HG03066 (cell line): ENCODE data around the gene MOB1B.
"Not testable (repeated sequence)": the region's sequence is repeated elsewhere in the genome, so short reads cannot be mapped to it uniquely, and the experiment has no call there.

Experiments used
- ATAC-seq: cut with Tn5 transposase; IDR thresholded peaks from one replicate; pipeline ENCODE4 v1.9.1; 2021; ENCODE audit warnings: low read depth; ENCODE audit not compliant: unreplicated experiment

MOB1B gene

DNA sequence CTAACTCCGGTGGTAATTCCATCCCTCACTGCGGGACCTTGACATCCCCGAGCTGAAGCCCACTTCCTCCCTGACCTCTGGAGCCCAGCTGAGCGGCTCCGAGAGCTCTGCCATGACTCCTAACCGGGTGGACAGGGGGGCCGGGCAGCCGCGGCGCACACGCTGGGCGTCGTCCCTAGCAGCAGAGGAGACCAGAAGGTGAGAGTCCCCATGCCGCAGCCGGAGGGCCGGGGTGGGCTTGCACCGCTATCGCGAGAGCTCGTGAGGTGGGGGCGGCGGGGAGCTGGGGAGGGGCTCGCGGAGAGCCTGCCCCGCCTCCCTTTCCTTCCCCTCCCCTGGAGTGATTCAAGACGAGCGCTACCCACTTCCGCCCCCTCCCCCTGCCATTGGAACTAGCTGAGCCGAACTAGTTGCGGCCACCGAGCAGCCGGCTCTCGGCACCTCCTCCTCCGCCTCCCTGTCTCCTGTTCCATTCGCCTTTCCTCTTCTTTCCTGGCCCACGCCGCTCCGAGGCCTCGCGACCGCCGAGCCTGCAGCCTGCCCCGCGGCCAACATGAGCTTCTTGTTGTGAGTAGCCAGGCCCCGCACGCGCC, at the start of gene MOB1B:
Gene MOB1B (plus strand): TSS at position 386 of the 593 bp plus-strand sequence. CDS start 168 bp downstream, at position 554.
- ATAC-seq = peak; percentile 94

DNA sequence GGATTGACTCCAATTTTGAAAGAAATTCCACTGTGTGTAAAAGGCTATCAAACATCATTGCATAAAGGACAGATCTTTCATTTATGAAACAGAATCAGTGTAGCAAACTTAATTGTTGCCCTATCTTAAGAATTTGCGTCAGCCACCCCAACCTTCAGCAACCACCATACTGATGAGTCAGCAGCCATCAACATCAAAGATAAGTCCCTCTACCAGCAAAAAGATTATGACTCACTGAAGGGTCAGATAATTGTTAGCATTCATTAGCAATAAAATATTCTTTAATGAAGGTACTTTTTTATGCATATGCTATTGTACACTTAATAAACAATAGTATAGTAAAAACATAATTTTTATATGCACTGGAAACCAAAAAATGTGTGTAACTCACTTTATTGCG, 46.7 kb upstream of the MOB1B start:
- ATAC-seq = no peak

DNA sequence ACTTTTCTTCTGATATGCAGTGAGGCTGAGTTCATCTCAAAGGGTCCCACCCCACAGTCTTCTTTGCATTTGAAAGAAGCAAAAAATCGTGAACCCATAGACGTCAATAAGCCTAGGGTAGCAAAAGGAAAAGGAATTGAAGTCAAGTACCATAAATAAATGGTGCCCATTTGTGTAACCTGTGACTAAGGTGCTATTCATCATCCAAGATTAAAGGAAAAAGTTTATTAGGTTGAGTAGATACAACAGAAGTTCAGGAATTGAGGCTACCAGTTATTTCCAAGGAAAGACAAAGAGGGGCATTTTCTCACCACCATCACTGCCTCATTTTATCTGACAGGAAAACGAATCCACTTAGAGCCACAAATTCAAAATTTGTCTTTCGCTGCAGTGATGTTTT, 43.7 kb upstream of the MOB1B start:
- no peak for ATAC-seq

DNA sequence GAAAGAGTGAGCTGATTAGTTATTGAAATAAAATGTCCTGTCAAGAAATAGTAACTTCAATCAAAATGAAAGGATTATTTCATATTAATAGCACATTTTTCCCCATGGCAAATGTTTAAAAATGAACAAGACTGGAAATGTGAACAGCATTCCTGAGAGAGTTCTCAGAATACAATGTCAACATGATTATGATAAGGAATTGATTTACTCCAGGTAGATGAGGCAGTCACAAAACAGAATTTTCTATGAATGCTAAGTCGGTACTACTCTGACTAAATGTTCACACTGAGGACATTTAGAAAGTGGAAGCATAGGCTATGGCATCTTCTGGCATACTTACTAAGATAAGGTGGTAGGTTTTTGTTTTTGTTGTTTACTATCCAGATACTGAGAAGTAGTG, 43.1 kb upstream of the MOB1B start:
- no peak for ATAC-seq

DNA sequence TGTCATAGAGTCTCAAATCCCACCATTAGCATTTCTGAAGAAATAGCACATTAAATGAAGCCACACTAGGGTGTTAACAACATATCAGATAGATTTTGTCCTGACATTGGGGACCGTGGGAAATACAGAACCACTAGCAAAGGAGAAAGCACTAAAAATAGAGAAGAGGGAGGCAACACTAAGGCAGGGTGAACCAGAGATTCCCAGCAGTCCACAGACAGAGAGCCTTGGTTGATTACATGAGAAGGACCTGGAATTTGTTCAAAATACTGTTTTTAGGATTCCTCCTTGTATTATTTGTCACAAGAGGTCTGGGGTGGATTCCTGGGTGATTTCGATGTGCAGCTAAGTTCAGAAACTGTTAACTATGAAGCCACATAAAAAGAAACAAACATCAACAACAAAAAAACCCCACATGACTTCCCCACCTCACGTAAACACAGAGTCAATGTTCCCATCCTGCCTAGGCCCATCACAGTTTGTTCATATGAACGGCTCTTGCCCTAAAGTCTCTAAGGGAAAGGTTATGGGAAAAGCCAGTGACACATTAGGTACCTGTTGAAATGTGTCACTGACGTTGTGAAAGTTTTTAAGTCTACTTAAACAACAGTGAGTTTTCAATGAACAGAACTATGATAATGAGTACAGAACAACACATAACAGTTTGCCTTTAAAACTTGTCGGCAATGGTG, 38.9 kb upstream of the MOB1B start:
- peak; percentile 47 for ATAC-seq

DNA sequence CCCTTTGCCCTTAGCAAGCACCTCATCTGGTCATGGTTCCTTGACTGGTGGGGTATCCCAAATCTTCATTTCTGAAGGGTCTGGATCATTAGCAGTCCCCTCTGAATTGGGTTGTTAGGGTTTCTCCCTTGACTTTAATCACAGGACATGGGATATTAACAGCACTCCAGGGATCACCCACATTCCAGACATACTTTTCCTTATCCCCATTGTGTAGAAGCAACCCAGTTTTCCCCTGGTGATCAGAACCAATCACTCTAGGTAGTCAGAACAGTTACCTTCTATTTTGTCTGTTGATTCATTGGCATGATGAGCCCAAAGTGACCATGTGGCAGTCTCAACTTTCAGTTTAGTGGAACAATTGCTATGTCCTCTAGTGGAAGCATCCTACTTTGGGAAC, 33.4 kb upstream of the MOB1B start:
- ATAC-seq = no peak

DNA sequence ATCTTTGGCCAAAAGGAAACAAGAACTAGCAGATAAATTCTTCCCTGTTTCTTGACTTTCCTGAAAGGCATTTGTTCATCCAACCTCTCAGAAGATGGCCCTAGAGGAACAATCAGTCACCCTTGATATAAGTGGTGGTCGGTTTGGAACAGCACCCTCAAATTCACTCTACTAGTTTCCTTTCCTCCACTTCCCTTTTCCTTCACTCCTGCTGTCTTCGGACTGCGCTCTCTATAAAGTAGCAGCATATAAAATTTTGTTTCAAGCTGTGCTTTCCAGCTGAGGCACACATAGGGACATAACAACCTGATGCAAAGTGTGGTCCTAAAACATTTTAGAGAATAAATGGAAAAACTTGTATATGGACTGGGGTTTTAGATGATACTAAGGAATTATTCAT, 29.0 kb upstream of the MOB1B start:
- ATAC-seq = no peak

DNA sequence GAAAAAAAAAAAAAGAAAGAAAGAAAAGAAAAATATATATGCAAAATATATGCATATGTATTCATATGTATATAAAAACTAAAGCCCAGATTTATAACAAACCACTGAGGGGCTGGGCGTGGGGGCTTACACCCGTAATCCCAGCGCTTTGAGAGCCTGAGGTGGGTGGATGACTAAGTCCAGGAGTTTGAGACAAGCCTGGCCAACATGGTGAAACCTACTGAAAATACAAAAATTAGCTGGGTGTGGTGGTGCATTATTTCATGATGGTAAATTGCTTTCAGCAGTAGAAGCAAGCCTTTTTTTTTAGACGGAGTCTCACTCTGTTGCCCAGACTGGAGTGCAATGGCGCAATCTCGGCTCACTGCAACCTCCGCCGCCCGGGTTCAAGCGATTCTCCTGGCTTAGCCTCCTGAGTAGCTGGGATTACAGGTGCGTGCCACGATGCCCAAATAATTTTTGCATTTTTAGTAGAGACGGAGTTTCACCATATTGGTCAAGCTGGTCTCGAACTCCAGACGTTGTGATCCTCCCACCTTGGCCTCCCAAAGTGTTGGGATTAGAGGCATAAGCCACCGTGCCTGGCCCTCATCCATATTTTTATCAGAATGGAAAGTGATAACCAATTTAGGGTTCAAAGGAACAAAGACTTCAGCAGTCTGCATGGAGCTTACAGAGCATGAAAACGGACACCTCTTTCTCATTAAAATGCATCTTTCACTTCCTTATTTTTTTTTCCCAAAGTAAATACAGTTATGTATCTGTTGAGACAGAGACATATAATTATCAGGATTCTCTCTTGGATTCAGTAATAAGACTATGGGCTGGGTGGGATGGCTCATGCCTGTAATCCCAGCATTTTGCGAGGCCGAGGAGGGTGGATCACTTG, 27.7 kb upstream of the MOB1B start:
- ATAC-seq = peak; percentile 64

DNA sequence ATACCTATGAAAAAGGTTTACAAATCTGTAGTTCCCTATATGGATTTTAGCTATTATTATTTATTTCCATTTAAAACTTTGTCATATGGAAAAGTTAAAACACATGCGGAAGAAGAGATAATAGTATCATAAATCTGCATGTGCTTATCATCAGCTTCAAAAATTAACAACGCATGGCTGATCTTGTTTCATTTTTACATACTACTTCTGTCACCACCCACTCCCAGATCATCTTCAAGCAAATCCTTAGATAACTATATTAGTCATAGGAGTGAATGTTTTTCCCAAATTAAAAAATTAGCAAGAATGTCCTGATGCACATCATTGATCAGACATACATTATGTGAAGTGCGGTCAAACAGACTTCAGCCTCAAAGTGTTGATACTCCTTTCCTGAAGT, 24.6 kb upstream of the MOB1B start:
- ATAC-seq = no peak

DNA sequence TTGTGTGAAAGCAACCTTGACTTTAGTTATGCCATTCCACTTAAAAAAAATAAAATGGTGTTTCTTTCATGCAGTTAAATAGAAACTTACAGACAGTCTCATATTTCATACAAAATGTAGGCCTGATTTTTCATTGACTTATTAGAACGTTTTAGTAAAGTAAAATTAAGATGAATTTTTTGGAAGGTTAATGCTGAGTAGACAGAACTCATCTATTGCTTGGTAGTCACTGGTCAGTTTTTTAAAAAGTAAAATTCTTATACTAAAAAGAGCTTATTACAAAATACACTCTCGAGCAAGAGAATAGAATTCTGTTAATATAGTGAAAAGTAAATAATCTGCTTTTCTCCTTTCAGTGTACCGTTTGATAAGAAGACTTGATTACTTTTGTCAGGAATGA, 21.4 kb upstream of the MOB1B start:
- no peak for ATAC-seq

DNA sequence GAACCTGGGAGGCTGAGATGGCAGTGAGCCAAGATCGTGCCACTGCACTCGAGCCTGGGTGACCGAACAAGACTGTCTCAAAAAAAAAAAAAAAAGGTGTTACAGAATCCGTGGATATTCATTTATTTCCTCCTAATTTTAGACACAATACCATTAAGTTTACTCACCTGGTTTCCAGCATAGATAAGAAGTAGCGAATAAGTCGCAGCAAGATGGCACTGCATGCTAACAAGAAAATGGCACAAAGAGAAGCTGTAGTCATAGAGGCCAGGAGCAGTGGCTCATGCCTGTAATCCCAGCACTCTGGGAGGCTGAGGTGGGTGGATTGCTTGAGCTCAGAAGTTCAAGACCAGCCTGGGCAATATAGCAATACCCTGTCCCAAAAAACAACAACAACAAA, 17.0 kb upstream of the MOB1B start:
- ATAC-seq = no peak

DNA sequence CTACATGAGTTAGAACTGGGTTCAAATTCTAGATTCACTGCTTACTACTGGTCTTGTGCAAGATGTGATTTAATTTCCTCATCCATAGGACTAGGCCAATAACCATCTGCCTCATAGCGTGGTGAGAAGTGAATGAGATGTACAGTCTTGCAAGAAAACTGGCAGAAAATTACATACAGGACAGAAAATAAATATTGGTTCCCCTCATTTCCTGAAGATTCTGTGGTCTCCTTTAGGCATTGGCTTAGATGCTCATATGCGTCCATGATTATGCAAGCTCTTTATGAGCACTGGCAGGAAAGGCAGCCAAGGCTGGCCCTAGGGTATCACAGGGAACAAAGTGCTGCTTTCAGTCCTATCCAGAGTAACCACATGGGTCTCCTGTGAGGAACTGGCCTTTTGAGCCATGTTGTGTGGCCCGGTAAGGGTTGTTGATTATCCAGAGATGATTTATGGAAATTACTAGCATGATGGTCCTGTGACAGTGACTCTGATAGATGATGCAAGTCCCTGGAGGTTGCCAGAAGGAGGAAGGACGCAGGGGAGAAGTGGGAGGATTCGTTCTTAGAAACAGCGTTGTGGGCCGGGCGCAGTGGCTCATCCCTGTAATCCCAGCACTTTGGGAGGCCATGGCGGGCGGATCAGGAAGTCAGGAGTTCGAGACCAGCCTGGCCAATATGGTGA, 9.9 kb upstream of the MOB1B start:
- ATAC-seq = no peak

DNA sequence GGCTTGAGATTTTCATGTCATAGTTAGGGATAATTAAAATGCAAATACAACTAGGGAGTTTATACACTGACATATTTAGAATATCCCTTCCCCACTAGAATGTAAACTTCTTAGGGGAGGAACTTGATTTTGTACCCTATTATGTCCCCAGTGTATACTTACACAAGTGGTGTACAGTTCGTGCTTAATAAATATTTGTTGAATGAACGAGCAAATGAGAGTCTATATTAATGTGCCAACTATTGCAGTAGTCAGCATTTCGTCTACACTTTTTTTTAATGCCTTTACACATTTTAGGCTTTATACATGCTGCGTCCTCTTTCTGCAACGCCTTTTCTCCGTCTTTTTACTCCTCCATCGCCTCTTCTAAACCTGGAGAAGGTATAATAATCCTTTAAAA, 8.4 kb upstream of the MOB1B start:
- ATAC-seq = no peak

DNA sequence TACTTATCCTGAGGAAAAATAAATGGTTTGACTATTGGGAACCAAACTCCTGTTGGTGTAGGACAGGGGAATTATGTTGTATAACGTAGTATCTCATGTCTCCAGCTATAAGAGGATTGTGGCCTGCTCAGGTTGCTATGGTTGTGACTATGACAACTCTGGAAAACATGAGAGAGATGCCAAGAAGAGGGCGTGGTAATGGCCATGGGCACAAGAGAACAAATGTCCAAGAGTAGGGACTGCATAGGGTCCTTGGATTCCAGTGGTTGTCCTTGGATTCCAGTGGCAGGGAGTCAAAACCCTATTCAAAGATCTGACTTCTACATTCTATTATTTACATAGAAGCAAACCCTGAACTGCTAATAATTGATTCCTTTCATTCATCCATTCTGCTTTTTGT, 6.8 kb upstream of the MOB1B start:
- no peak for ATAC-seq

DNA sequence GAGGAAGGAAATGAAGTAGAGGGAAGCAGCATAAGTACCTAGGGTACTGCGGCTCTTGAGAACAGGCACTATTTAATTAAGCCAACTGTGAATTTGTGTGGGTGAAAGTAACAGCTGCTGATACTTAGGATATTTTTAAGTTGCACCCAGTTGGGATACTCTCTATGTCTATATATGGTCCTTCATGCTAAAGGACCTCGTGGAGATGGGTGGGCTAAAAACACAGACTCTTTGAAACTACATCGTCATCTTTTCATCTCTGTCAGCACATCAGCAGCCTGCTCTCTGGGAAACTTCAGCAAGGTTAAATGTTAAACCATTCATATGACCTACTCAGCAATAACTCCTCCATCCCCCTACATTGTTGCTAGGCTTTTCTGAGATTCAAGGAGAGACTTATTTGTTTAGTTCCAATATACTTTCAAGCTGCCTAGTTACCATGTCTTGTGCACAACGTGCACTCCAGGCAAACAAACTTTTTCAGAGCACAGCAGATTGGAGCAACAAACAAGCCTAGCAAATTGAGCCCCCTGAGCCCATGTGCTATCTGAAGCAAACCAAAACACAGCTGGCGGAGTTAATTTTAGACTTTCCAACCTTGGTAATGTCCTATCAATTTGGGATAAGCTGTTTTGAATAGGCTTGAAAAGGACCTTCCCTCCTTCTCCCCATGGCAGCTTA, 6.2 kb upstream of the MOB1B start:
- no peak for ATAC-seq

DNA sequence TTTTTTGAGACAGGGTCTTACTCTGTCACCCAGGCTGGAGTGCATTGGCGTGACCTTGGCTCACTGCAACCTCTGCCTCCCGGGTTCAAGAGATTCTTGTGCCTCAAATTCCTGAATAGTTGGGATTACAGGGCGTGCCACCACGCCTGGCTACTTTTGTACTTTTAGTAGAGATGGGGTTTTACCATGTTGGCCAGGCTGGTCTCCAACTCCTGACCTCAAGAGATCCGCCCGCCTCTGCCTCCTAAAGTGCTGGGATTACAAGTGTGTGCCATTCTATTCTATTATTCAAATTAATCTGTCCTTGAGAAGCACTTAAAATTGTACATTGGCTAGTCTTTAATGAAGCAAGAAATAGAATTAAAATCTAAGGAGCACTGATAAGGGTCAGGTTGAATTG, 3.6 kb upstream of the MOB1B start:
- ATAC-seq = not testable (repeated sequence)

DNA sequence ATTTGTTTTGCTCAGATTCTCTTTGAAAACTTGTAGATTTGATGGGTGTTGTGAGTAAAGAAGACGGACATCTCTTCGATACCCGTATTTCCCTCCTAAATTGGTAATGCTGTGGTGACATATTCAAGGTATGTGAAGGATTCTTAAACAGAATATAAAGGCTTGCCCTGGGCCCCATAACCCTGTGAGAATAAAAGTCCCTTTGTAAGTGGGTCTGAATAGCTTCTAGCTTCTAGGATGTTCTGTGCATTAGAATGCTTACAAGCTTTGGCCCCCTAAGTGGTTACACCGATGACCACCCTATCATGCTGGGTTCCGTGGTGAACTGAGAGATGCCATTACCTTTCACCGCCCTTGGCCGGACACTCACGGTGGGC, 574 bp upstream of the MOB1B start:
- no peak for ATAC-seq

DNA sequence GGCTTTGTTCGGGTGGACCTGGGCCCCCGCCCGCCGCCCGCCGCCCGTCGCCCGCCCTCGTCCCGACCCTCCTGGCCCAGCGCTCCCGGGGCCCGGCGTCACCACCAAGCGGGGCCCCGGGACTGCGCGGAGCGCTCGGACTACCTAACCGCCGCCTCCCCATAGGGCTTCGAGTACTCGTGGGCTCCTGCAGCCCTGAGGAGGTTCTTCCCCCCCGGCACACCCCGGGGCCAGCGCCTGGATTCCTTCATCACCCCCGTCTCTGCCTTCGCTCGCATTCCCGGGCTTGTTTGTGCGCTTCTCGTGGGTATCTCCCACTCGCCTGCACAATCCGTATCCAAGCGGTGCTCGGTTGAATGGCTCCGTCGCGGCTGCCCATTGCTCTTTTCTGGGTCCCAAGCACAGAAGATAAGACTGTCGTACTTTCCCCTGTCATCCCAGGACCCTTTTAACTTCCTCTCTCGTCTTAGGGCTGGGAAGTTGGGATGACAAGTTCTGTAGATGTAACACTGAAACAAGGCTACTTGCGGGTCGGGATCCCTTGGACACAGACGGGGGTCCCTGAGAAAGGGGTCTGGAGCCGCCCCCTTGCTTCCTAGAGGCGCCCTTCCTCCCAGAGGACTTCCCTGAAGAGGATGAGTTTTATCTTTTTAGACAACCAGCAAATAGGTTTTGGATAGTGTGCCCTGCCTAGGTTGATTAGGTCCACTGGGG, 565 bp downstream of the MOB1B start:
- ATAC-seq = peak; percentile 51

DNA sequence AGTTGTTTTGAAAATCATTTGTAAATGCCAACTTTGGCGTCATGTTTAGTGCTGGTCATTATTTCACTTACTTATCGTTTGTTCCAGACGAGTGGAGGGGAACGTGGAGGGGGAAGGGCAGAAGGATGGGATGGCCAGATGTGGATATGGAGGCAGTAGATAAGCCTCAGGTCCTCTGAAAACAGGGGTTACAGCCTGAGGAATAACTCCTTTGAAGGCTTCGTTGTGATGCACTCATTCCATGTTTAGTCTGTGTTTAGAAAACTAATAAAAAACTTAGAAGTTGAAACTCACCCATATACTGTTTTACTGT, 1.1 kb downstream of the MOB1B start:
- no peak for ATAC-seq

DNA sequence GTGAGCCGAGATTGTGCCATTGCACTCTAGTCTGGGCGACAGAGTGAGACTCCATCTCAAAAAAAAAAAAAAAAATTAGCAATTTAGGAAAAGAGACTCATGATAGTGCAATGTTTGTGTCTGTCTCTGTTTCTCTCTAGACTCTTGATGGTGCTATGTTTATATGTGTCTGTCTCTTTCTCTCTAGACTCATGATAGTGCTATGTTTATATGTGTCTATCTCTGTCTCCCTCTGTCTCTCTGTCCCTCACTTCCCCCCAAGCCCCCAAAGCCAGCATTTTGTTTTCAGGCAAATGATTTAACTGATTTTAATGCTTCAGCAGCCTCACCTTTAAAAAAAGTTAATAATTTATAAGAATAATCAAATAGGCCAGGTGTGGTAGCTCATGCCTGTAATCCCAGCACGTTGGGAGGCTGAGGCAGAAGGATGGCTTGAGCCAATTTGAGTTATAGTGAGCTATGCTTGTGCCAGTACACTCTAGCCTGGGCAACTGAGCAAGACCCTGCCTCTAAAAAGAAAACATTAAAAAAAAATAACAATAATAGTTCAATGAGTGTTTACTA, 6.9 kb downstream of the MOB1B start:
- no peak for ATAC-seq
